Stimulated activated memory B cell treated with anti-CD40 and anti-IgM and Interleukin-4, amounts not matched to agents 10 μg/mL and 1 μg/mL and 100 μg/mL, for 72 hours (primary cell): ENCODE results near the gene KRTAP3-3.
"Not testable (repeated sequence)": the region's sequence is repeated elsewhere in the genome, so short reads cannot be mapped to it uniquely, and the experiment has no call there.

ENCODE experiments used
- ATAC-seq: fragments of 150-1000 bp; cut with Tn5 transposase; 2 replicates; pipeline ENCODE4 v1.10.0; 2021
- H3K27ac Mint-ChIP-seq: one replicate; pipeline ENCODE4 v1.8.0; 2022; ENCODE audit warnings: mild to moderate bottlenecking, mixed read lengths
- H3K27me3 Mint-ChIP-seq: one replicate; pipeline ENCODE4 v1.8.0; 2022; ENCODE audit warnings: mixed read lengths
- H3K36me3 Mint-ChIP-seq: one replicate; pipeline ENCODE4 v1.8.0; 2022; ENCODE audit warnings: mixed read lengths
- H3K4me1 Mint-ChIP-seq: one replicate; pipeline ENCODE4 v1.8.0; 2022; ENCODE audit warnings: mixed read lengths
- H3K4me3 Mint-ChIP-seq: one replicate; pipeline ENCODE4 v1.8.0; 2022; ENCODE audit warnings: mild to moderate bottlenecking, moderate library complexity, mixed read lengths
- H3K9me3 Mint-ChIP-seq: one replicate; pipeline ENCODE4 v1.8.0; 2022; ENCODE audit warnings: mixed read lengths

Gene KRTAP3-3

DNA sequence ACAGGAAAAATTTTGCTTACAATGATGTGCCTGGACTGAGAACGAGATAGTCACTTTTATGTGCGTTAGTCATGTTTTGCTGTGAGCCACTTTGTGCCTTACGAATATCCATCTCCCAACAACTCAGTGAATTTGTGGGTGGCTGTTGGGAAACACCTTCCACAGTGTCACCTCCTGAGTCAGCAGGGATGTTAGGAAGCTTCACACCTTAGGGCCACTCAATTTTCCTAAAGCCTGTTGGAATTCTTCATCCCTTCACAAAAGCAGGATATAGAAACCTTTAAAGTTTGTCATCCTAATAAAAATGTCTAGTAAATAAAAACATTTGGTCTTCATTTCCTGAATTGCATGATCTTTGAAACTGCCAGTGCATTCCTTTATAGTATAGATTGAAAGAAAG, 19.2 kb upstream of the KRTAP3-3 start:
- no peaks in the 10 kb centered on the region for H3K36me3 Mint-ChIP-seq
- H3K4me1 Mint-ChIP-seq, result no peaks in the 10 kb centered on the region
- no peak overlapping the region for H3K4me3 Mint-ChIP-seq
- no peak overlapping the region for H3K27ac Mint-ChIP-seq
- ATAC-seq, result no peak
- H3K9me3 Mint-ChIP-seq, result no peaks in the 10 kb centered on the region
- H3K27me3 Mint-ChIP-seq, result no peaks in the 10 kb centered on the region

DNA sequence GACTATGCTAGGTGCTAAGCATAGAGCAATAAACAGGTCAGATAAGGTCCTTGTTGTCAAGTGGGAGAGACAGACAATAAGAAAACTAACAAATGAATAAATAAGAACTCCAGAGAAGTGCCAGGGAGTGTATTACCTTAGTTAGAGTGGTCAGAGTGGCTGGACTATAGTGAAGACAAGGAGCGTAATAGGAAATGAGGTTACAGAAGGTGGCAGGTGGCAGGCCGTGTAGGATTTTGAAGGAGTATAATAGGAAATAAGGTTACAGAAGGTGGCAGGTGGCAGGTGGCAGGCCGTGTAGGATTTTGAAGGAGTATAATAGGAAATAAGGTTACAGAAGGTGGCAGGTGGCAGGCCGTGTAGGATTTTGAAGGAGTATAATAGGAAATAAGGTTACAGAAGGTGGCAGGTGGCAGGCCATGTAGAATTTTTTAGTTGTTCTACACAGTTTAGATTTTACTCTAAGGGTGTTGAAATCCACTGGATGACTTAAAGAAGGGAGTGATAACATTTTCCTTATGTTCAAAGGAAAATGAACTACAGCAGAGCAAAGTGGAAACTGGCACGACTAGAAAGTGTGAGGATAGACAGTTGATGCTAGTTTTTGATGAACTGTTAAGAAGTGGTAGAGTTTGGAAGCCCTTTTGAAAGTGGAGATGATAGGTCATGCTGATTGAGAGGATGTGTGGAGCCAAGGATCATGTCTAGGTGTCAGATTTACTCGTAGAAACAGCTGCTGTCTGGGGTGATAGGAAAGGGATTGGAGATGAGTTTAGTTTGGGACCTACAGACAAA, 18.6 kb upstream of the KRTAP3-3 start:
- Mint-ChIP-seq H3K4me1 (no peaks in the 10 kb centered on the region), H3K27ac (no peak overlapping the region), H3K27me3 (no peaks in the 10 kb centered on the region), H3K4me3 (no peak overlapping the region), H3K36me3 (no peaks in the 10 kb centered on the region), H3K9me3 (no peaks in the 10 kb centered on the region)
- no peak for ATAC-seq

GRCh38 chr17:41010441-41010840, 16.5 kb upstream of the KRTAP3-3 start:
- Mint-ChIP-seq H3K36me3 (no peaks in the 10 kb centered on the region), H3K27ac (no peak overlapping the region)

DNA sequence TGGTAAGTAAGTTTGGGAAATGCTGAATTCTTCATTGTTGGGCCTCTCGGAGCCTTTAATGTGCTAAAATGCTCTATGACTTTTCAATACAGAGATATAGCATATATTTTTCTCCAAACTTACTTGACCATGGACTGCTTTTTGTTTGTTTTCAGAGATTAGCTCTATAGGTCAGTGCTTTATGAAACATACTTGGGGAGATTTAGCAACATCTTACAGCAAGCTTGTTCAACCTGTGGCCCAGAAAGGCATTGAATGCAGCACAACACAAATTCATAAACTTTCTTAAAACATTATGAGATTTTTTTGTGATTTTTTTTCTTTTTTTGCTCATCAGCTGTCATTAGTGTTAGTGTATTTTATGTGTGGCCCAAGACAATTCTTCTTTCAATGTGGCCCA, 16.0 kb upstream of the KRTAP3-3 start:
- Mint-ChIP-seq H3K4me1 (no peaks in the 10 kb centered on the region), H3K27me3 (no peaks in the 10 kb centered on the region), H3K36me3 (no peaks in the 10 kb centered on the region), H3K9me3 (no peaks in the 10 kb centered on the region), H3K4me3 (no peak overlapping the region), H3K27ac (no peak overlapping the region)
- ATAC-seq, result no peak

More at GRCh38 chr17:41010441-41010840, 16.5 kb upstream of the KRTAP3-3 start:
- no peaks in the 10 kb centered on the region for H3K27me3 Mint-ChIP-seq
- H3K4me3 Mint-ChIP-seq, result no peak overlapping the region
- H3K4me1 Mint-ChIP-seq, result no peaks in the 10 kb centered on the region
- ATAC-seq, result no peak
- no peaks in the 10 kb centered on the region for H3K9me3 Mint-ChIP-seq

- Mint-ChIP-seq H3K9me3 (no peaks in the 10 kb centered on the region), H3K27me3 (no peaks in the 10 kb centered on the region), H3K27ac (no peak overlapping the region), H3K36me3 (no peaks in the 10 kb centered on the region), H3K4me3 (no peak overlapping the region), H3K4me1 (no peaks in the 10 kb centered on the region)
- no peak for ATAC-seq
These were observed 15.4 kb upstream of the KRTAP3-3 start for GRCh38 chr17:41009301-41009760.

DNA sequence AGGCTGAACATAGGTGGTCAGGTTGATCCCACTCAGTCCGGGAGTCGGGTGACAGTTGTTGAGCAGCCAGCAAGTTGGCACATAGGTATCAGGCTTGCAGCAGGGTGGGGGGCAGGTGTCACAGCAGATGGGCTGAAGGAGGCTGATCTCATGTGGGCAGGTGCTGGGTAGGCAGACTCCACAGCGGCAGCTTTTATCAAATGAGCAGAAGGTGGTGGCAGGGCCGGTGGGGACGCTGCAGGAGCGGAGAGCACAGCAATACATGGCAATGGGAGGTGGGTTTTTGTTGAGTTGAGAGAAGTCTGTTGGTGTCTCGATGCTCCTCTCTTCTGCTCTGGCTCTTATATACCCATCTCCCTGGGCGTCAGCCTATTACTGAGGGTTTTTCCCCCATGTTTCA, 14.8 kb upstream of the KRTAP3-3 start, which contains the start of gene KRTAP3-1:
Gene KRTAP3-1 (minus strand): TSS at position 318 of the 400 bp plus-strand sequence. CDS start 54 bp downstream, at position 264.
- Mint-ChIP-seq H3K4me3 (no peak within 1 kb of the TSS), H3K4me1 (no peaks in the 10 kb centered on the region), H3K36me3 (no peaks in the 10 kb centered on the region), H3K27me3 (no peaks in the 10 kb centered on the region), H3K27ac (no peak within 1 kb of the TSS), H3K9me3 (no peaks in the 10 kb centered on the region)
- ATAC-seq, result peak; percentile 6

GRCh38 chr17:41004397-41004796, 10.4 kb upstream of the KRTAP3-3 start:
- H3K9me3 Mint-ChIP-seq, result no peaks in the 10 kb centered on the region
- ATAC-seq, result no peak

GRCh38 chr17:41003926-41004325, 10.0 kb upstream of the KRTAP3-3 start:
- Mint-ChIP-seq H3K27ac (no peak overlapping the region), H3K36me3 (no peaks in the 10 kb centered on the region), H3K9me3 (no peaks in the 10 kb centered on the region), H3K27me3 (peaks cover 25% of the 10 kb centered on the region), H3K4me3 (no peak overlapping the region), H3K4me1 (no peaks in the 10 kb centered on the region)
- no peak for ATAC-seq

More at GRCh38 chr17:41004397-41004796, 10.4 kb upstream of the KRTAP3-3 start:
- no peaks in the 10 kb centered on the region for H3K4me1 Mint-ChIP-seq
- peaks cover 20% of the 10 kb centered on the region for H3K27me3 Mint-ChIP-seq
- no peak overlapping the region for H3K4me3 Mint-ChIP-seq
- H3K27ac Mint-ChIP-seq, result no peak overlapping the region
- H3K36me3 Mint-ChIP-seq, result no peaks in the 10 kb centered on the region

GRCh38 chr17:41002814-41003213, 8.8 kb upstream of the KRTAP3-3 start:
- Mint-ChIP-seq H3K4me3 (no peak overlapping the region), H3K36me3 (no peaks in the 10 kb centered on the region), H3K4me1 (no peaks in the 10 kb centered on the region), H3K27me3 (peaks cover 31% of the 10 kb centered on the region), H3K9me3 (no peaks in the 10 kb centered on the region), H3K27ac (no peak overlapping the region)
- no peak for ATAC-seq

GRCh38 chr17:41001795-41002194, 7.8 kb upstream of the KRTAP3-3 start:
- Mint-ChIP-seq H3K36me3 (no peaks in the 10 kb centered on the region), H3K27me3 (peaks cover 35% of the 10 kb centered on the region), H3K9me3 (no peaks in the 10 kb centered on the region), H3K4me1 (no peaks in the 10 kb centered on the region), H3K27ac (no peak overlapping the region), H3K4me3 (no peak overlapping the region)
- no peak for ATAC-seq

- not testable (repeated sequence) for H3K9me3 Mint-ChIP-seq, ATAC-seq, H3K4me3 Mint-ChIP-seq, H3K36me3 Mint-ChIP-seq, H3K4me1 Mint-ChIP-seq, H3K27ac Mint-ChIP-seq
- peaks cover 51% of the 10 kb centered on the region for H3K27me3 Mint-ChIP-seq
These were observed 5.6 kb upstream of the KRTAP3-3 start, which contains the start of gene KRTAP3-2 for GRCh38 chr17:40999563-40999962. KRTAP3-2 (minus strand) TSS chr17:40999906; CDS start chr17:40999853, 53 bp downstream.

DNA sequence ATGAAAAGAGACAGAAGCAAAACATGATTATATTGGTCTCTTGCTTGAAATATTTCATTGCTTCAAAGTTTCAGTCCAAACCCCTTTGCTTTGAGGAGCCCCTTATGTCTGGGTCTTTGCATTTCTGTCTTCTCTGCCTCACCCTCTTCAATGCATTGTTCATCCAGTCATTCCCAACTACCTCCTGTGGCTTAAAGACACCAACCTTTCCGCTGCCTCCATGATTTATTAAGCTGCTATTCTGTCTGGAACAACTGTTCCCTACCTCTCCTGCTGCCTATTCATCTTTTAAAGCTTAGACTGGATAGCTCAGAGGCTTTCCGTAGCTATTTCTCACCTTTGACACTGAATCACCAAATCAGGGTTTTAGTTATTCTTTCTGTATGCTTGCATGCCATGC, 3.4 kb upstream of the KRTAP3-3 start:
- H3K27ac Mint-ChIP-seq, result no peak overlapping the region
- peaks cover 67% of the 10 kb centered on the region for H3K27me3 Mint-ChIP-seq
- no peak overlapping the region for H3K4me3 Mint-ChIP-seq
- H3K4me1 Mint-ChIP-seq, result no peaks in the 10 kb centered on the region
- ATAC-seq, result no peak
- H3K36me3 Mint-ChIP-seq, result no peaks in the 10 kb centered on the region
- no peaks in the 10 kb centered on the region for H3K9me3 Mint-ChIP-seq

GRCh38 chr17:40996829-40997228, 2.9 kb upstream of the KRTAP3-3 start:
- H3K4me3 Mint-ChIP-seq, result no peak overlapping the region
- peaks cover 67% of the 10 kb centered on the region for H3K27me3 Mint-ChIP-seq
- H3K4me1 Mint-ChIP-seq, result no peaks in the 10 kb centered on the region
- H3K36me3 Mint-ChIP-seq, result no peaks in the 10 kb centered on the region
- no peak for ATAC-seq
- H3K9me3 Mint-ChIP-seq, result no peaks in the 10 kb centered on the region
- no peak overlapping the region for H3K27ac Mint-ChIP-seq

DNA sequence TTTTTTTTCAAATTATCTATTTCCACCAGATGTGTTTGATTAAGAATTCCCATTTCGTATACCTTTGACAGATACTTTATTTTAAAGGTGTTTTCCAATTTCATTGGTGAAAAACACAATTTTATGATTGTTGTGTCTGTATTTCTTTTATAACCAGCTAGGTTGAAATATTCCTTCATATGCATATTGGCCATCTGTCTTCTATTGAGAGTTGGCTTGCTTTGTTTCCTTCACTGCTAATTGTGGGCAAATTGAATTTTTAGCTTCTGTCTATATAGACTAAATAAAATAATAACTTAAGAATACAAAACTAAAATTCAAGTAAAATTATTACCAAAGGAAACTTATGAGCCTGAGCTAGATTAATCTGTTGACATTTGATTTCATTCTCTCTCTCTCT, 1.2 kb upstream of the KRTAP3-3 start:
- Mint-ChIP-seq H3K36me3 (no peaks in the 10 kb centered on the region), H3K4me3 (no peak overlapping the region), H3K4me1 (no peaks in the 10 kb centered on the region), H3K27ac (no peak overlapping the region), H3K9me3 (no peaks in the 10 kb centered on the region), H3K27me3 (peaks cover 62% of the 10 kb centered on the region)
- no peak for ATAC-seq

GRCh38 chr17:40993084-40993483, 880 bp downstream of the KRTAP3-3 start:
- H3K4me3 Mint-ChIP-seq, result no peak overlapping the region
- H3K4me1 Mint-ChIP-seq, result no peaks in the 10 kb centered on the region
- no peaks in the 10 kb centered on the region for H3K36me3 Mint-ChIP-seq
- no peaks in the 10 kb centered on the region for H3K9me3 Mint-ChIP-seq
- no peak overlapping the region for H3K27ac Mint-ChIP-seq
- no peak for ATAC-seq
- peaks cover 47% of the 10 kb centered on the region for H3K27me3 Mint-ChIP-seq

- Mint-ChIP-seq H3K27ac (no peak overlapping the region), H3K27me3 (peaks cover 52% of the 10 kb centered on the region), H3K36me3 (no peaks in the 10 kb centered on the region), H3K4me3 (no peak overlapping the region), H3K9me3 (no peaks in the 10 kb centered on the region), H3K4me1 (peaks cover 3% of the 10 kb centered on the region)
- no peak for ATAC-seq
These were observed 1.3 kb downstream of the KRTAP3-3 start for GRCh38 chr17:40992666-40993065.
